GM12801 (cell line): Measurements from ENCODE around the gene EEA1.

Source experiments
- TF ChIP-seq, protein P1 (sequence below): IDR thresholded peaks from one replicate; pipeline ENCODE4 v1.5.1; 2011; ENCODE audit warnings: control low read depth; ENCODE audit not compliant: insufficient read length; ENCODE audit errors: extremely low read depth

Gene EEA1

GRCh38 chr12:92961949-92962348 is 32.9 kb upstream of the EEA1 start:
- TF ChIP-seq, protein P1, sequence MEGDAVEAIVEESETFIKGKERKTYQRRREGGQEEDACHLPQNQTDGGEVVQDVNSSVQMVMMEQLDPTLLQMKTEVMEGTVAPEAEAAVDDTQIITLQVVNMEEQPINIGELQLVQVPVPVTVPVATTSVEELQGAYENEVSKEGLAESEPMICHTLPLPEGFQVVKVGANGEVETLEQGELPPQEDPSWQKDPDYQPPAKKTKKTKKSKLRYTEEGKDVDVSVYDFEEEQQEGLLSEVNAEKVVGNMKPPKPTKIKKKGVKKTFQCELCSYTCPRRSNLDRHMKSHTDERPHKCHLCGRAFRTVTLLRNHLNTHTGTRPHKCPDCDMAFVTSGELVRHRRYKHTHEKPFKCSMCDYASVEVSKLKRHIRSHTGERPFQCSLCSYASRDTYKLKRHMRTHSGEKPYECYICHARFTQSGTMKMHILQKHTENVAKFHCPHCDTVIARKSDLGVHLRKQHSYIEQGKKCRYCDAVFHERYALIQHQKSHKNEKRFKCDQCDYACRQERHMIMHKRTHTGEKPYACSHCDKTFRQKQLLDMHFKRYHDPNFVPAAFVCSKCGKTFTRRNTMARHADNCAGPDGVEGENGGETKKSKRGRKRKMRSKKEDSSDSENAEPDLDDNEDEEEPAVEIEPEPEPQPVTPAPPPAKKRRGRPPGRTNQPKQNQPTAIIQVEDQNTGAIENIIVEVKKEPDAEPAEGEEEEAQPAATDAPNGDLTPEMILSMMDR, result no peak

- TF ChIP-seq, protein P1, result no peak
These were observed 27.0 kb upstream of the EEA1 start for GRCh38 chr12:92955997-92956663.

DNA sequence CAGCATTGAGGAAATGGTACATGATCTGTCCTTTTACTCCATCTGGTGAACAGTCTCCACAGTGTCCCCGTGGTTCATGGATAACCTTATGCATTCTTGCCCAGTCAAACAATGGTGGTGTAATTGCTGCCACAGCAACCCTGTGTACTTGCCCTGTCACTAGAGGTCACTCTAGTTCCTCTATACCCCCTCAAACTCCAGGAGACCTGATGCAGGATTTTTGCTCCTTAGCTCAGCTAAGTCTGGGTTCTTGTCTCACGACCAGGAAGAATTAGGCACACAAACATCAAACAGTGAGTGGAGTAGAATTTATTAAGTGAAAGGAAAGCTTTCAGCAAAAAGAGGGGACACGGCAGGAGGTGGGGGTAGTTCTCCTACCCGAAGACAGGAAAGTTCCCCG is 24.7 kb upstream of the EEA1 start:
- TF ChIP-seq, protein P1, result no peak

DNA sequence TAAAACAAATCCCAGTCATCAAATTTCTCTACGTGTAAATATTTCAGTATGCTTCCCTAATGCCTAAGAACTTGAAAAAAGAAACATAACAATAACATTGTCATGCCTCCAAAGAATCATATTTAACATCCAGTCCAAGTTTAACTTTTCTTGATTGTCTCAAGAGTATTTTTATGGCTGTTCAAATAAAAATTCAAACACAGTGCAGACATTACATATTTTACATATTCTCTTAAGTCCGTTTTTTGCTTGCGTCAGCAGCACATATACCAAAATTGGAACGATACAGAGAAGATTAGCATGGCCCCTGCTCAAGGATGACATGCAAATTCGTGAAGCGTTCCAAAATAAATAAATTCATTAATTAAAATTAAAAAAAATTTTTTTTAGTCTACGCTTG is 23.3 kb upstream of the EEA1 start:
- TF ChIP-seq, protein P1, result no peak

GRCh38 chr12:92951006-92951405 is 21.9 kb upstream of the EEA1 start:
- TF ChIP-seq, protein P1, result no peak

DNA sequence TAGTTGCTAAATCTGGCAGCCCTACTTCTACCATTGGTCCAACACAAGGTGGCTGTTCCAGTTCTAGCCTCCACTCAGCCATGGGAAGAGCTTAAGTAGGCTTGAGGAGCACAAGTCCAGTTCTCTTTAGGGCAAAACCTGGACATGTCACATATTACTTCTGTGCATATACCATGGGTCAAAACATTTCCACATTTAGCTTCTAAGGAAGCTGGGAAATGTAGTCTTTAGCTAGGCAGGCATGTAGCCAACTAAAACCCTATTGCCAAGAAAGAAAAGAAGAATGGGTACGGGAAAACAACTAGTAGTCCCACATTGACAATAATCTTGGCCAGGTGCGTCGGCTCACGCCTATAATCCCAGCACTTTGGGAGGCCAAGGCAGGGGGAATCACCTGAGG is 20.9 kb upstream of the EEA1 start:
- TF ChIP-seq, protein P1, result no peak

DNA sequence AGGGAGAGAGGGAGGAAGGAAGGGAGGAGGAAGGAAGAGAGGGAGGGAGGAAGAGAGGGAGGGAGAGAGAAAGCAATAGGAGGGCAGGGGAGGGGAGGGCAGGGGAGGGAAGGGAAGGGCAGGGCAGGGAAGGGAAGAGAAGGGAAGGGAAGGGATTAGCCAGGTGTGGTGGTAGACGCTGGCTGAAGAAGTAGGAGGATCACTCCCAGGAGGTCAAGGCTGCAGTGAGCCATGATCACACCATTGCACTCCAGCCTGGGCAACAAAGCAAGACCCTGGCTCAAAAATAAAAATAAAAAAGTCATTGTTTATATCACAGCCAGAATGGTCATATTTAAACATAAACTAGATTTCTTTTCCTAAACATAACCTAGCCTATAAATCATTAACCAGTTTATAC is 20.4 kb upstream of the EEA1 start:
- TF ChIP-seq, protein P1, result no peak
